Neuronal stem cell (in vitro differentiated cells): ENCODE measurements around the gene MET.

Experiments used
- DNase-seq: peaks from one replicate; pipeline ENCODE4 v3.0.0-alpha.2; 2013; ENCODE audit warnings: low spot score
- H2AFZ ChIP-seq: one replicate; pipeline ENCODE4 v1.6.1; 2013; ENCODE audit warnings: mild to moderate bottlenecking, low read length, inconsistent platforms
- H2AK5ac ChIP-seq: 2 replicates; pipeline ENCODE4 v1.6.1; 2013; ENCODE audit warnings: low read depth, mild to moderate bottlenecking, inconsistent platforms, low read length, moderate library complexity, mixed read lengths
- H2BK120ac ChIP-seq: 2 replicates; pipeline ENCODE4 v1.6.1; 2013; ENCODE audit warnings: low read depth, mild to moderate bottlenecking, inconsistent platforms, low read length, moderate library complexity, mixed read lengths
- H2BK12ac ChIP-seq: one replicate; pipeline ENCODE4 v1.6.1; 2013; ENCODE audit warnings: low read length, inconsistent platforms
- H2BK15ac ChIP-seq: 2 replicates; pipeline ENCODE4 v1.6.1; 2013; ENCODE audit warnings: mild to moderate bottlenecking, low read length, inconsistent platforms, mixed read lengths
- H2BK5ac ChIP-seq: one replicate; pipeline ENCODE4 v1.6.1; 2013; ENCODE audit warnings: inconsistent platforms, mild to moderate bottlenecking, low read length, moderate library complexity
- H3K14ac ChIP-seq: one replicate; pipeline ENCODE4 v1.6.1; 2013; ENCODE audit warnings: low read length, inconsistent platforms
- H3K18ac ChIP-seq: 2 replicates; pipeline ENCODE4 v1.6.1; 2013; ENCODE audit warnings: low read length, inconsistent platforms
- H3K23ac ChIP-seq: 2 replicates; pipeline ENCODE4 v1.6.1; 2013; ENCODE audit warnings: low read depth, mild to moderate bottlenecking, mixed read lengths, low read length, inconsistent platforms; ENCODE audit not compliant: poor library complexity
- H3K27ac ChIP-seq: replicated peaks from 3 replicates; pipeline ENCODE4 v1.5.1; 2013; ENCODE audit warnings: low read length, inconsistent platforms
- H3K27me3 ChIP-seq, 3 experiments: 2 replicates each; pipeline ENCODE4 v1.6.1; 2013; ENCODE audit warnings: low read length in 3 of 3, mild to moderate bottlenecking in 2 of 3, inconsistent platforms in 1 of 3, low read depth in 1 of 3, mixed read lengths in 1 of 3, moderate library complexity in 1 of 3; ENCODE audit not compliant: control insufficient read depth in 3 of 3, insufficient read depth in 3 of 3
- H3K36me3 ChIP-seq, 2 donors: replicated peaks in 1 of 2; 2 replicates each; pipeline ENCODE4 v1.6.1; 2013; ENCODE audit warnings: low read length in 2 of 2; ENCODE audit not compliant: control insufficient read depth in 2 of 2, insufficient read depth in 2 of 2
- H3K4ac ChIP-seq: 2 replicates; pipeline ENCODE4 v1.6.1; 2013; ENCODE audit warnings: inconsistent platforms, mild to moderate bottlenecking, low read length, moderate library complexity
- H3K4me1 ChIP-seq, 2 donors: 1 replicate in 1 of 2; 2 replicates in 1 of 2; pipeline ENCODE4 v1.6.1; 2013; ENCODE audit warnings: low read length in 2 of 2, low read depth in 1 of 2; ENCODE audit not compliant: control insufficient read depth in 2 of 2, insufficient read depth in 1 of 2
- H3K4me2 ChIP-seq: one replicate; pipeline ENCODE4 v1.6.1; 2013; ENCODE audit warnings: mild to moderate bottlenecking, low read length, inconsistent platforms; ENCODE audit not compliant: insufficient read depth, poor library complexity, severe bottlenecking
- H3K4me3 ChIP-seq, 2 donors: 2 replicates each; pipeline ENCODE4 v1.5.1; 2013; ENCODE audit warnings: low read length in 2 of 2, mild to moderate bottlenecking in 2 of 2, inconsistent platforms in 1 of 2, moderate library complexity in 1 of 2
- H3K79me1 ChIP-seq: one replicate; pipeline ENCODE4 v1.6.1; 2013; ENCODE audit warnings: low read depth, mild to moderate bottlenecking, inconsistent platforms, low read length, moderate library complexity
- H3K9ac ChIP-seq: one replicate; pipeline ENCODE4 v1.6.1; 2013; ENCODE audit warnings: mild to moderate bottlenecking, low read depth, low read length, inconsistent platforms; ENCODE audit not compliant: poor library complexity
- H3K9me3 ChIP-seq, 2 donors: replicated peaks in 1 of 2; 2 replicates each; pipeline versions ENCODE3 to v1.6.1; 2013; ENCODE audit warnings: low read length in 2 of 2, mild to moderate bottlenecking in 2 of 2, inconsistent platforms in 1 of 2, low read depth in 1 of 2, mixed read lengths in 1 of 2, moderate library complexity in 1 of 2; ENCODE audit not compliant: control insufficient read depth in 2 of 2, insufficient read depth in 1 of 2
- H4K8ac ChIP-seq: one replicate; pipeline ENCODE4 v1.6.1; 2013; ENCODE audit warnings: low read depth, mild to moderate bottlenecking, inconsistent platforms, low read length, moderate library complexity
- H4K91ac ChIP-seq: one replicate; pipeline ENCODE4 v1.6.1; 2013; ENCODE audit warnings: low read length, low read depth, mild to moderate bottlenecking, inconsistent platforms; ENCODE audit not compliant: poor library complexity
- WGBS, 2 donors: extraction: QIAGEN DNeasy Blood & Tissue Kit; methylation state at CpG; one replicate each; pipeline ENCODE4 v1.1.7; 2013; ENCODE audit warnings: missing lambda C conversion rate in 2 of 2, mixed read lengths in 1 of 2; ENCODE audit not compliant: insufficient read length in 2 of 2, insufficient replicate concordance in 1 of 2; ENCODE audit errors: extremely low coverage in 2 of 2; 5-methylcytosine and 5-hydroxymethylcytosine counted together

Gene MET

DNA sequence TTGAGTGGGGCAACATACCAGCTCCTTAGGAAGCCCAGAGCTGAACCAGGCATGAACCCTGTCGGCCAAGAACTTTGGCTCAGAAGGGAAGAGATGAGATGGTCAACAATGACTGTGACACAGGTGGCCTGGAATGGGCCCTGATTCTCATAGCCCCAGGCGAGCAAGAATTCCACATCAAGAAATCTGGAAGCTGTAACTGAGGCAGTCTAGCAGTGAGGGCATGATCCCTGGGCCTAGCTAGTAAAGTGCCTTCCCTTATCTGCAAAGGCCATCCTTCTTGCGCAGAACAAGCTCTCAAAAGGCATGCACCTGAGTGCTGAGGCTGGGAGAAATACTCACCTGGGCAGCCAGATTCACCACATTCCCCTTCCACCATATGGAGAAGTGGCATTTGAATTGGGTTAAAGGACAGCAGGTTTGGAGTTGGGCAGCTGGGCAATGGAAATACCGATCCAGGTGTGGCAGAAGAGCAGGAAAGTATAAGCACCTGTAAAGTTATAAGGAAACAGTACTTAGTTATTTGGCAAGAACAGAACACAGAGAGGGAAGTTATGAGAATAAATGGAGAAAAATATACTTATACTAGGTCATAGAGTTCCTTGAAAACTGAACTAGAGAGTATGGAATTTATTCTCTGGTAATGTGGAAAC, 111.8 kb downstream of the MET start:
- no peak overlapping the region for H3K18ac ChIP-seq

GRCh38 chr7:116784647-116785046, 112.7 kb downstream of the MET start:
- Histone ChIP-seq H3K14ac (no peak overlapping the region), H3K4me1 (peaks cover 5% of the 10 kb centered on the region in 2 donors), H3K79me1 (no peaks in the 10 kb centered on the region), H2AK5ac (no peak overlapping the region), H3K9me3 (no peaks in the 10 kb centered on the region), H3K23ac (no peak overlapping the region), H2AFZ (no peak overlapping the region), H3K9ac (no peak overlapping the region), H3K4me2 (no peak overlapping the region), H2BK12ac (no peak overlapping the region), H3K4ac (no peak overlapping the region), H3K18ac (no peak overlapping the region), H3K27me3 (no peaks in the 10 kb centered on the region), H3K27ac (no peak overlapping the region), H3K4me3 (no peak overlapping the region), H2BK120ac (no peak overlapping the region), H4K8ac (no peak overlapping the region), H2BK15ac (no peak overlapping the region), H4K91ac (no peak overlapping the region), H3K36me3 (no peaks in the 10 kb centered on the region), H2BK5ac (no peak overlapping the region)
- no CpG with 5 or more reads among the region's 6 CpGs for WGBS, 2 donors
- no peak for DNase-seq

More for the DNA sequence above, 111.8 kb downstream of the MET start:
- Histone ChIP-seq H2AFZ (no peak overlapping the region), H2BK5ac (no peak overlapping the region), H3K4me3 (no peak overlapping the region), H3K23ac (no peak overlapping the region), H2AK5ac (no peak overlapping the region), H4K8ac (no peak overlapping the region), H2BK15ac (no peak overlapping the region), H3K4me2 (no peak overlapping the region), H3K27me3 (no peaks in the 10 kb centered on the region), H3K4ac (no peak overlapping the region), H3K9me3 (no peaks in the 10 kb centered on the region), H2BK12ac (no peak overlapping the region), H3K9ac (no peak overlapping the region), H3K79me1 (no peaks in the 10 kb centered on the region), H3K27ac (no peak overlapping the region), H2BK120ac (no peak overlapping the region), H3K36me3 (peaks cover 0 to 2% of the 10 kb centered on the region in 2 donors), H3K14ac (no peak overlapping the region), H3K4me1 (peaks cover 5% of the 10 kb centered on the region in 2 donors), H4K91ac (no peak overlapping the region)
- no CpG with 5 or more reads among the region's 4 CpGs for WGBS, 2 donors
- no peak for DNase-seq

- H3K79me1 ChIP-seq: no peaks in the 10 kb centered on the region
- no peak overlapping the region for H2BK120ac ChIP-seq
- H2BK15ac ChIP-seq: no peak overlapping the region
- H3K27me3 ChIP-seq: no peaks in the 10 kb centered on the region
- no peak overlapping the region for H3K4me3 ChIP-seq
- no peak overlapping the region for H3K4ac ChIP-seq
- H3K23ac ChIP-seq: no peak overlapping the region
- no peak overlapping the region for H4K8ac ChIP-seq
- no peak overlapping the region for H3K18ac ChIP-seq
- H3K14ac ChIP-seq: no peak overlapping the region
- peaks cover 5 to 7% of the 10 kb centered on the region in 2 donors for H3K4me1 ChIP-seq
- DNase-seq: no peak
- no peak overlapping the region for H3K9ac ChIP-seq
- H3K36me3 ChIP-seq: no peaks in the 10 kb centered on the region
- no peak overlapping the region for H4K91ac ChIP-seq
- H3K9me3 ChIP-seq: no peaks in the 10 kb centered on the region
- H2AFZ ChIP-seq: no peak overlapping the region
- H2AK5ac ChIP-seq: no peak overlapping the region
- H2BK5ac ChIP-seq: no peak overlapping the region
- H2BK12ac ChIP-seq: no peak overlapping the region
- no peak overlapping the region for H3K27ac ChIP-seq
- no peak overlapping the region for H3K4me2 ChIP-seq
Observed at GRCh38 chr7:116785843-116786242, 113.8 kb downstream of the MET start.

GRCh38 chr7:116786791-116787443, 114.9 kb downstream of the MET start:
- H2BK12ac ChIP-seq: no peak overlapping the region
- no peak overlapping the region for H4K8ac ChIP-seq
- no peaks in the 10 kb centered on the region for H3K36me3 ChIP-seq
- no peak overlapping the region for H3K4me2 ChIP-seq
- no peak overlapping the region for H3K4me3 ChIP-seq
- no peak overlapping the region for H2AFZ ChIP-seq
- peaks cover 5 to 7% of the 10 kb centered on the region in 2 donors for H3K4me1 ChIP-seq
- DNase-seq: peak; percentile 6
- no peak overlapping the region for H4K91ac ChIP-seq
- H3K23ac ChIP-seq: no peak overlapping the region
- H3K14ac ChIP-seq: no peak overlapping the region
- no peak overlapping the region for H3K9ac ChIP-seq
- no peak overlapping the region for H3K27ac ChIP-seq
- H3K4ac ChIP-seq: no peak overlapping the region
- H2AK5ac ChIP-seq: no peak overlapping the region
- no CpG with 5 or more reads among the region's 2 CpGs for WGBS, 2 donors
- no peaks in the 10 kb centered on the region for H3K9me3 ChIP-seq
- no peak overlapping the region for H2BK120ac ChIP-seq
- H2BK15ac ChIP-seq: no peak overlapping the region
- H3K27me3 ChIP-seq: no peaks in the 10 kb centered on the region
- no peaks in the 10 kb centered on the region for H3K79me1 ChIP-seq
- H2BK5ac ChIP-seq: no peak overlapping the region
- no peak overlapping the region for H3K18ac ChIP-seq
